GM13976 (cell line): ENCODE results near the gene ZNF679.
"Not testable (repeated sequence)": the region's sequence is repeated elsewhere in the genome, so short reads cannot be mapped to it uniquely, and the experiment has no call there.

Experiments used
- DNase-seq: peaks from one replicate; pipeline ENCODE4 v3.0.0; 2012; ENCODE audit warnings: low spot score
- in situ Hi-C: fragments of 300-500 bp; cut with MboI; formaldehyde crosslinking; loops from one replicate; pipeline ENCODE4 v1.12.0; 2022; ENCODE audit warnings: low sequenced_read_pairs, mixed read lengths, inconsistent platforms; ENCODE audit not compliant: unreplicated experiment
- TF ChIP-seq, protein P1 (sequence below): IDR thresholded peaks from 2 replicates; pipeline ENCODE4 v1.5.1; 2012; ENCODE audit warnings: borderline replicate concordance, mild to moderate bottlenecking; ENCODE audit not compliant: insufficient read depth; ENCODE audit errors: extremely low read depth, missing control alignments, control extremely low read depth

The ZNF679 gene

DNA sequence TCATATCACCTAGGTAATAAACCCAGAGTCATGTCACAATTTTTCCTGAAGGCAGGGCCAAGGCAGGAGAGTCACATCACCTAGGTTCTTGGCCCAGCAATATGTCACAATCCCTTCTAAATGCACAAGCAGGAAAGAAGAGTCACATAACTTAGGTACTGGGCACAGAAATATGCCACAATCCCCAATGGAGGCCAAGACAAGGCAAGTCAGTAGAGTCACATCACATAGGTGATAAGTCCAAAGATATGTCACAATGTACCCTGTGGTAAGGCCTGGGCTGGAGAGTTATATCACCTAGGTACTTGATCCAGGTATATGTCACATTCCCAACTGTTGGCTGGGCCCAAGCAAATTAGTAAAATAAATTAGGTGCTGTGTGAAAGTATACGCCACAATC, at the start of gene ZNF679:
Gene ZNF679, plus strand, starts transcription at position 301 of the 400 bp plus-strand sequence. CDS start 20,644 bp downstream, outside the sequence.
- DNase-seq, in situ Hi-C loops: not testable (repeated sequence)

- no peak for DNase-seq
- in situ Hi-C loops, result no loop called here
- TF ChIP-seq, protein P1, sequence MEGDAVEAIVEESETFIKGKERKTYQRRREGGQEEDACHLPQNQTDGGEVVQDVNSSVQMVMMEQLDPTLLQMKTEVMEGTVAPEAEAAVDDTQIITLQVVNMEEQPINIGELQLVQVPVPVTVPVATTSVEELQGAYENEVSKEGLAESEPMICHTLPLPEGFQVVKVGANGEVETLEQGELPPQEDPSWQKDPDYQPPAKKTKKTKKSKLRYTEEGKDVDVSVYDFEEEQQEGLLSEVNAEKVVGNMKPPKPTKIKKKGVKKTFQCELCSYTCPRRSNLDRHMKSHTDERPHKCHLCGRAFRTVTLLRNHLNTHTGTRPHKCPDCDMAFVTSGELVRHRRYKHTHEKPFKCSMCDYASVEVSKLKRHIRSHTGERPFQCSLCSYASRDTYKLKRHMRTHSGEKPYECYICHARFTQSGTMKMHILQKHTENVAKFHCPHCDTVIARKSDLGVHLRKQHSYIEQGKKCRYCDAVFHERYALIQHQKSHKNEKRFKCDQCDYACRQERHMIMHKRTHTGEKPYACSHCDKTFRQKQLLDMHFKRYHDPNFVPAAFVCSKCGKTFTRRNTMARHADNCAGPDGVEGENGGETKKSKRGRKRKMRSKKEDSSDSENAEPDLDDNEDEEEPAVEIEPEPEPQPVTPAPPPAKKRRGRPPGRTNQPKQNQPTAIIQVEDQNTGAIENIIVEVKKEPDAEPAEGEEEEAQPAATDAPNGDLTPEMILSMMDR, result no peak
Measured at GRCh38 chr7:64180989-64181388, 47.3 kb upstream of the ZNF679 start.

GRCh38 chr7:64181586-64181985, 46.7 kb upstream of the ZNF679 start:
- DNase-seq, result no peak
- TF ChIP-seq, protein P1, result no peak
- in situ Hi-C loops, result no loop called here

- no peak for DNase-seq
- TF ChIP-seq, protein P1, result no peak
- in situ Hi-C loops, result no loop called here
Measured at GRCh38 chr7:64182036-64182790, 46.1 kb upstream of the ZNF679 start.

DNA sequence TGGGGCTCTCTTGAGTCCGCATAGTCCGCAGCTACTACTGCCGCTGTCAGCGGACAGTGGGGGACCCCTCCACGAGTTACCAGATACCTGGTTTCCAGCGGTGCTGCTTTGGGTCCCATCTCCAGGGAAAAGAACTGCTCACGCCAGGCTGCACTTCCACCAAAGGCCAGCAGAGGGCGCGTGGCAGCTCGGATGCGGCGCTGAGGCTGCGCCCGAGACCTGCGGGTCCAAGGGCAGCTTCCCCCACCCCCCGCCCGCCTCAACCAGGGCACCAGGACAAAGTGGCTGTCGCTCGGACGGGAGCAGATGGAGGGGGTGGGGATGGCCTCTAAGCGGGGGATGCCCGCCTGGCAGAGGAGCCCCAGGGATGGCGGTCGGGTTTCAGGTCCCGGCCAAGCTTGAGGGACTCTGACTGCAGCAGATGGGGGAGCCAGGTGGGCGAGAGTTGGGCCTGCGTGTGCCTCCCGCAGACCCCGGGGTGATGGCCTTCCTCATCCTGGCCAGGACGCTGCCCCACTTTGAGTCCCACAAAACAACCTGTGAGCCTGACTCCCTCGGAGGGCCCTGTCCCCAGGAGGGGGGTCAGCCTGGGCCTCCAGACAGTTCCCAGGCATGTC, 45.0 kb upstream of the ZNF679 start:
- DNase-seq, result no peak
- TF ChIP-seq, protein P1, result no peak
- in situ Hi-C loops, result no loop called here

GRCh38 chr7:64183827-64184372, 44.4 kb upstream of the ZNF679 start:
- no peak for DNase-seq
- in situ Hi-C loops, result no loop called here
- TF ChIP-seq, protein P1, result no peak

- DNase-seq, result no peak
- in situ Hi-C loops, result no loop called here
- TF ChIP-seq, protein P1, result no peak
Measured at GRCh38 chr7:64184376-64184775, 43.9 kb upstream of the ZNF679 start.
